Stimulated activated naive CD8-positive, alpha-beta T cell treated with anti-CD3 and anti-CD28 coated beads, Interleukin-15, amount 100 ng/mL, for 72 hours (primary cell): ENCODE measurements around the gene APBA2.

Experiments
- ATAC-seq: fragments of 150-1000 bp; cut with Tn5 transposase; 2 replicates; pipeline ENCODE4 v1.10.0; 2021; ENCODE audit warnings: mild to moderate bottlenecking, moderate library complexity
- DNase-seq, 2 donors: peaks; one replicate each; pipeline ENCODE4 v3.0.0; 2021 to 2022
- H3K27ac Mint-ChIP-seq, 2 donors: one replicate each; pipeline ENCODE4 v1.8.0; 2022; ENCODE audit warnings: mild to moderate bottlenecking in 2 of 2, mixed read lengths in 2 of 2, moderate library complexity in 2 of 2
- H3K27me3 Mint-ChIP-seq: one replicate; pipeline ENCODE4 v1.8.0; 2022; ENCODE audit warnings: mixed read lengths
- H3K4me1 Mint-ChIP-seq: one replicate; pipeline ENCODE4 v1.8.0; 2022; ENCODE audit warnings: mild to moderate bottlenecking, mixed read lengths
- H3K4me3 Mint-ChIP-seq, 2 donors: one replicate each; pipeline ENCODE4 v1.8.0; 2022; ENCODE audit warnings: mild to moderate bottlenecking in 2 of 2, mixed read lengths in 2 of 2, moderate library complexity in 1 of 2
- H3K9me3 Mint-ChIP-seq, 2 donors: one replicate each; pipeline ENCODE4 v1.8.0; 2022; ENCODE audit warnings: mixed read lengths in 2 of 2

Gene APBA2

DNA sequence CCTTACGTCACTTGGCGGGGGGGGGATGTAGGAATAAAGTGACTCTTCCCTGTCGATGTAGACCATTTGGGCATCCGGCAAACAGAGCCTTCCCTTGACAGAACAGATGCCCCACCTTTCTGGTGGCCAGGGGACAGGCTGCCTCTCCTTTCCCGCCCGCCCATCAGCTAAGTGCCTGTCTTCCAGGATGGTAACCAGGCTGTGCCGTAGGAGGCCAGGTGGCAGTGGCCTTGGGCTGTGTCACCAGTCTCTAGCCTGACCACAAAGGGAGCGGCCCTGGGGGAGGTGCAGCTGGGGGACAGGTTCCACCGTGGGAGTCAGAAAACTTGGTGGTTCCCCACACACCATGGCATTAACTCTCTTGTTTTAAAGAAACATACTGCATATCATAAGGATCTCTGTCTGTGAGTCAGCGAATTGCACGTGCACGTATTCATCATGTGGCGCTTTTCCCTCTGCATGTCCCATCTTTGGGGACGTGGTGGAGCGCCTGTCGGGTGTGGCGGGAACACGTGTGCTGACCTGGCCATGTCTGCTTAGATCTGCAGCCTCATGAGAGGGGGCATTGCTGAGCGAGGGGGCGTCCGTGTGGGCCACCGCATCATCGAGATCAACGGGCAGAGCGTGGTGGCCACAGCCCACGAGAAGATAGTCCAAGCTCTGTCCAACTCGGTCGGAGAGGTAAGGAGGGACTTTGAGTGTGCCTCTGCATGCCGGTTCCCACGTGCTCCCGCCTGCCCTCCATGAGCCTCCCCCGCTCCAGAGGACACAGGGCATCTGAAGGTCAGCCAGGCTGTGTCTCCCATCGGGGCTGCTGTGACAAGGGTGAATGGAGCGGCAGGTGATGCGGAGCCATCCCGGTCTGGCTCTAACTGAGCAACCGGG lies 227.8 kb downstream of the APBA2 start:
- peaks cover 30% of the 10 kb centered on the region for H3K4me1 Mint-ChIP-seq
- H3K4me3 Mint-ChIP-seq: peak overlapping the region in 1 of 2 donors; percentile 56
- H3K27ac Mint-ChIP-seq: peak overlapping the region; percentile 74 to 79
- ATAC-seq (no peak), DNase-seq (no peak)
- H3K9me3 Mint-ChIP-seq: no peaks in the 10 kb centered on the region
- H3K27me3 Mint-ChIP-seq: no peaks in the 10 kb centered on the region

GRCh38 chr15:29114221-29115092 lies 228.7 kb downstream of the APBA2 start:
- H3K9me3 Mint-ChIP-seq: no peaks in the 10 kb centered on the region
- H3K4me3 Mint-ChIP-seq: peak overlapping the region; percentile 36 to 71
- peak overlapping the region; percentile 86 to 88 for H3K27ac Mint-ChIP-seq
- no peaks in the 10 kb centered on the region for H3K27me3 Mint-ChIP-seq
- peak; percentile 21 for ATAC-seq
- no peak for DNase-seq
- peaks cover 30% of the 10 kb centered on the region for H3K4me1 Mint-ChIP-seq

- DNase-seq (peak in 1 of 2 donors; percentile 17), ATAC-seq (peak; percentile 41)
- peak overlapping the region; percentile 86 to 88 for H3K27ac Mint-ChIP-seq
- peak overlapping the region; percentile 36 to 71 for H3K4me3 Mint-ChIP-seq
- no peaks in the 10 kb centered on the region for H3K9me3 Mint-ChIP-seq
- H3K27me3 Mint-ChIP-seq: no peaks in the 10 kb centered on the region
- H3K4me1 Mint-ChIP-seq: peaks cover 29% of the 10 kb centered on the region
Measured at GRCh38 chr15:29115093-29115991, 229.6 kb downstream of the APBA2 start.

DNA sequence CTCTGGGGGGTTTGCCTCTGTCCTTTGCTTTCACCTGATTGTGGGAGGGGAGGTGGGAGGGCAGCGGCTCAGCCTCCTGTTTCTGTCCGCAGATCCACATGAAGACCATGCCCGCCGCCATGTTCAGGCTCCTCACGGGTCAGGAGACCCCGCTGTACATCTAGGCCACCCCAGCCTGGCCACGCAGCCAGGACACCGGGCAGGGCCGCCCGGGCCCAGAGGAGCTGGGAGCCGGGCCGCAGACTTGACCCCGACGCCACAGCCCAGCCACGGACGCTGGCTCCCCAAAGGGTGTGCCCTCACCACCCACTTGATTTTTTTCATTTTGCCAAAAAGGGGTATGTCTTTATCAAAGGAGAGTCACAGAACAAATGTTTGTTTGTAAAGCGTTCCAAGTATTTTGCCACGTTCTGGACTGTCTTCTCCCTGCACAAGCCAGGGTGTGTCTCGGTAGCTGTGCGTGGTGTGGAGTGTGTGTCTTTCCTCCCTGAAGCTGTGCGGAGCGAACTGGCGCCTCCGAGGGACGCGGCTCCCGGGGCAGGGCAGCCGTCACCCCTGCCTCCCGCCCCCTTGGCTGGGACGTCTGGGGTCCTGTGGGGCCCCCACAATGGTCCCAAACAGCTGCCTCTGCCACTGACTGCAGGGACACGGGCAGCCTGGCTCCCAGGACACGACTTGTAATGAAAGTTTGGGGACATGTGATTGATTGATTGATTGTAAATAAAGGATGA lies 231.4 kb downstream of the APBA2 start:
- Mint-ChIP-seq H3K9me3 (no peaks in the 10 kb centered on the region), H3K4me3 (no peak overlapping the region), H3K27ac (no peak overlapping the region), H3K27me3 (no peaks in the 10 kb centered on the region), H3K4me1 (peaks cover 24% of the 10 kb centered on the region)
- DNase-seq (no peak), ATAC-seq (no peak)

- no peak overlapping the region for H3K4me3 Mint-ChIP-seq
- peak overlapping the region in 1 of 2 donors; percentile 63 for H3K27ac Mint-ChIP-seq
- H3K4me1 Mint-ChIP-seq: peaks cover 24% of the 10 kb centered on the region
- DNase-seq (no peak), ATAC-seq (no peak)
- no peaks in the 10 kb centered on the region for H3K9me3 Mint-ChIP-seq
- H3K27me3 Mint-ChIP-seq: no peaks in the 10 kb centered on the region
Measured at GRCh38 chr15:29117778-29118177, 232.0 kb downstream of the APBA2 start.

- H3K9me3 Mint-ChIP-seq: no peaks in the 10 kb centered on the region
- no peak for DNase-seq
- no peaks in the 10 kb centered on the region for H3K27me3 Mint-ChIP-seq
- peak overlapping the region in 1 of 2 donors; percentile 63 for H3K27ac Mint-ChIP-seq
- H3K4me3 Mint-ChIP-seq: no peak overlapping the region
- H3K4me1 Mint-ChIP-seq: peaks cover 4% of the 10 kb centered on the region
- no peak for ATAC-seq
Measured at GRCh38 chr15:29119847-29120246, 234.1 kb downstream of the APBA2 start.

DNA sequence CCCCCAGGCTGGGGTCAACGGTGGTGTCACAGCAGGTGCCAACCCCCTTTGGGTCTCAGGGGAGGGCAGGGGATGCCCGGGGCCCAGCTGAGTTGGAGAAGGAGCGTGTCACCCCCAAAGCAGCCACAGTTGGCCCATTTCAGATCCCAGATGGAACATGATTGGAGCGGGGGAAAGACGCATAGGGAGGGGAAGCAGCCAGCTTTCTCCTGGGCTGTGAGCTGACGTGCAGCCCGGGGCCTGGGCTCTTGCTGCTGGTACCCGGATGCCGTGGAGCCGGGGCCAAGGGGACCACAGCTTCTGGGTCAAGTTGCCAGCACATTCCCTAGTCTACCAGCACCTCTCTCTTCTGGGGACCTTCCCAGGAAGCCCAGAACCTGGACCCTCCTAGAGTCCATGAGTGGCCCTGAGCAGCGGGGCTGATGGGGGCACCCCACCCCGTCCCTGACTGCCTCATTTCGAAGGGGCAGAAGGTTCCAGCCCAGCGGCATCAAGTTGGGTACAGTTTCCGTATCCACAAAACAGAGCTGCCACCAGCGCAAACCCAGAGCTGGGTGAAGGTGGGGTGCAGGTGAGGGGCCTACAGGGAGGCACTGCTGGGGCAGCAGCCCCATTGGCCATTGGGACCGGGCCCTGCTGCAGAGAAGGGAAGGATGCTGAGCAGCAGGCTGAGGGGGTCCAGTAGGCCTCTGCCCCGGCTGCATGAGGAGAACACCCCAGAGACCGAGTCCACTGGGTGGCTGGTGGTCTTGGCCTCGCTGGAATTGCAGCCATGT lies 235.0 kb downstream of the APBA2 start:
- H3K4me1 Mint-ChIP-seq: no peaks in the 10 kb centered on the region
- DNase-seq (no peak), ATAC-seq (no peak)
- no peak overlapping the region for H3K4me3 Mint-ChIP-seq
- no peaks in the 10 kb centered on the region for H3K27me3 Mint-ChIP-seq
- no peaks in the 10 kb centered on the region for H3K9me3 Mint-ChIP-seq
- H3K27ac Mint-ChIP-seq: no peak overlapping the region

- Mint-ChIP-seq H3K9me3 (no peaks in the 10 kb centered on the region), H3K27ac (no peak overlapping the region), H3K4me3 (no peak overlapping the region), H3K27me3 (no peaks in the 10 kb centered on the region), H3K4me1 (no peaks in the 10 kb centered on the region)
- no peak for ATAC-seq
- DNase-seq: no peak
Measured at GRCh38 chr15:29121369-29121656, 235.5 kb downstream of the APBA2 start.

DNA sequence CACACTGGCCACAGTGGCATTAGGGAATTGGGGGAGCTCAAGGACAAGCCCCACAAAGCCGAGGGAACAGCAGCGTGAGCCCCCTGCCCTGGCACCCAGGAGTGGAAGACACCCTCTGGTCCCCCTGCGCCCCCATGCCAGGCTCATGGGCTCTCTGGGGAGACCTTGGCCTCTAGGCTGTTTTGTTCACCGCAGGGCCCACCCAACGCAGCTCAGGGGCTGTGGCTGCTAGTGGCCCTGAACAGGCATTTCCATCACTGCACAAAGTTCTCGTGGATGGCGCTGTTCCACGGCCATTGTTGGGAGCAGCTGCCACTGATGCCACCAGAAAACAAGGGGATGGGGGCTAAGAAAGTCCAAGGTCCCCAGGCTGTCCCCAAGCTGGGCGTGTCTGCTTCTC lies 236.1 kb downstream of the APBA2 start:
- H3K4me1 Mint-ChIP-seq: no peaks in the 10 kb centered on the region
- H3K27me3 Mint-ChIP-seq: no peaks in the 10 kb centered on the region
- H3K9me3 Mint-ChIP-seq: no peaks in the 10 kb centered on the region
- H3K4me3 Mint-ChIP-seq: no peak overlapping the region
- no peak for DNase-seq
- H3K27ac Mint-ChIP-seq: no peak overlapping the region
- ATAC-seq: no peak

- no peak for DNase-seq
- Mint-ChIP-seq H3K9me3 (no peaks in the 10 kb centered on the region), H3K4me3 (no peak overlapping the region), H3K27ac (no peak overlapping the region), H3K4me1 (no peaks in the 10 kb centered on the region), H3K27me3 (peaks cover 2% of the 10 kb centered on the region)
- no peak for ATAC-seq
Measured at GRCh38 chr15:29122506-29122905, 236.7 kb downstream of the APBA2 start.

DNA sequence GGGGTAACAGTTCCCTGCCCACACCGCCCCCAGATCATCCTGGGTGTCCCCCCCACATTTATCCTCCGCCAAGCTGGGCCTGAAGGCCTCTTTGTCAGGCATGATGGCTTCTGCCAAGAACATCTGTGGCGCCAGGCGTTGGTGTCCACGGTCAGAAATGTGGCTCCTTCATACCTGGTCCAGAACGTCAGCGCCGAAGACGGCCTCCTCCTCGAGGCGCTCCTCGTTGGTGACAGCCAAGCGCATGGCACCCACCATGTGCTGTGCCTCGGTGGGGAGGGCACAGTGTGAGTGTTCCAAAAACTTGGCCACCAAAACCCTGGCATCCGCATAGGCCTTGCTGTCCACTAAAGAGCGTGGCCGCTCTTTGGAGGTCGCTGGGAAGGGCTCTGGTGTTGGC lies 237.4 kb downstream of the APBA2 start:
- H3K4me1 Mint-ChIP-seq: no peaks in the 10 kb centered on the region
- H3K27me3 Mint-ChIP-seq: peaks cover 9% of the 10 kb centered on the region
- no peaks in the 10 kb centered on the region for H3K9me3 Mint-ChIP-seq
- no peak overlapping the region for H3K4me3 Mint-ChIP-seq
- H3K27ac Mint-ChIP-seq: peak overlapping the region in 1 of 2 donors; percentile 94
- ATAC-seq (no peak), DNase-seq (no peak)

DNA sequence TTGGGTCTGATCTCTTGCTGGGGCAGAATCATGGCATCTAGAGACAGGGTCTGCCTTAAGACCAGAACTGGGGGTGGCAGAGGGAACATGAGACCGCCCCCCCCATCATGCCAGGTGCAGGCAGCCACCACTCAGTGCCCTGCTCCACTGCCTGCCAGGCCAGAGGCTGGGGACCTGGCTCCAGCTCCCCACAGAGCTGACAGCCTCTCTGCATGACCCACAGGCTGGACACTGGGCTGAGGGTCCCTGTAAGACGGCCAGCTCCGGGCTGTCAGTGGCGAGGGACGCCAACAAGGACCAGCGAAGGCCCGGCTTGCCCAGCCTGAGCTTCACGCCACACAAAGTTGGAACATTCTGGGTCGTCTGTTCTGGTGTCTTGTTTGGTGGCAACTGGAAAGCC lies 238.2 kb downstream of the APBA2 start:
- H3K27ac Mint-ChIP-seq: no peak overlapping the region
- peaks cover 11% of the 10 kb centered on the region for H3K27me3 Mint-ChIP-seq
- no peaks in the 10 kb centered on the region for H3K4me1 Mint-ChIP-seq
- DNase-seq (no peak), ATAC-seq (no peak)
- no peaks in the 10 kb centered on the region for H3K9me3 Mint-ChIP-seq
- no peak overlapping the region for H3K4me3 Mint-ChIP-seq

DNA sequence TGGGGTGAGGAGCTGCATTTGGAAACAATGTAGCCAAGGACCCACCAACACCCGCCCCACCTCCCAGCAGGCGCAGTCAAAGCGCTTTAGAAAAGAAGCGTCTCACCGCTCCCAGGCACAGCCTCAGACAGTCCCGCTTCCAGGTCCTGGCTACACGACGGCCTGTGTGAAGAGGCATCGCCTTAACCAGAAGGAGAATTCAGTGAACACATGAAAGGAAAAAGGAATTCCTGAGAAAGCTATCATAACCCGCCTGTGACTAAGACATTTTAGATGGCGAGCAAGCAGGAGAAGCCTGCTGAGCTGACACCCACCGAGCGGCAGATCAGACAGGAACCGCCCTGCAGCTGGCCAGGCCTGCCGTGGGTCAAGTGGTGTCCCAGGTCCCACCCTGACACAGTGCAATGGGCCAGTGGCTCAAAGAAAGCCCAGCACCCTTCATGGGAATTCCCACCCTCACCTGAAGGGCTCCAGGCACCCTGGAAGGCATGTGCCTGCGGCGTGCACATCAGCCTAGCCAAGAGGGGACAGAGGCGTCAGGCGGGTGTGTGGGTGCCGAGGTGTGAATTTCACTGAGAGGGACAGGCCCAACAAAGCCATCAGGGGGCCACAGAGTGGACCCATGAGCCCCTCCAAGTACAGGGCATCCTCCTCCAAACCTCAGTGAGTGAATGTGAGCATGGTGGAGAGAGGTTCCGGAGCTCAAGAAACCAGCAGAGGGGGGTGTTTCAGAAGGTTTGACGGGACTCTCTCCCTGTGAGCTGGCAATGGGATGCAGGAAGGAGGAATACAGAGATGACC lies 239.0 kb downstream of the APBA2 start:
- H3K4me1 Mint-ChIP-seq: no peaks in the 10 kb centered on the region
- ATAC-seq (no peak), DNase-seq (no peak)
- H3K27ac Mint-ChIP-seq: no peak overlapping the region
- H3K4me3 Mint-ChIP-seq: no peak overlapping the region
- H3K27me3 Mint-ChIP-seq: peaks cover 16% of the 10 kb centered on the region
- H3K9me3 Mint-ChIP-seq: no peaks in the 10 kb centered on the region
